Coronary artery (tissue), 2 donors: ENCODE data around the gene ADGRA1.

Experiments used
- DNase-seq: peaks from one replicate; pipeline ENCODE4 v3.0.0-alpha.2; 2017; ENCODE audit warnings: low spot score
- H3K27ac ChIP-seq, 2 donors: fragments of 200-600 bp; sonication (generic); one replicate each; pipeline ENCODE4 v1.5.1; 2016 to 2019
- H3K4me3 ChIP-seq: fragments of 200-600 bp; sonication (generic); 2 replicates; pipeline ENCODE4 v1.5.1; 2016; ENCODE audit warnings: mild to moderate bottlenecking, moderate library complexity
- CTCF ChIP-seq: fragments of 200-600 bp; sonication (generic); IDR thresholded peaks from one replicate; pipeline ENCODE4 v1.5.1; 2019; ENCODE audit warnings: antibody characterized with exemption

The ADGRA1 gene

GRCh38 chr10:133042061-133042460, 45.7 kb upstream of the ADGRA1 start:
- Histone ChIP-seq H3K4me3 (no peak overlapping the region), H3K27ac (no peak overlapping the region)
- no peak for DNase-seq
- TF ChIP-seq CTCF, result no peak

GRCh38 chr10:133042816-133043215, 44.9 kb upstream of the ADGRA1 start:
- H3K27ac ChIP-seq, result no peak overlapping the region
- TF ChIP-seq CTCF, result no peak
- no peak for DNase-seq
- H3K4me3 ChIP-seq, result no peak overlapping the region

GRCh38 chr10:133043541-133044225, 44.0 kb upstream of the ADGRA1 start:
- no peak for TF ChIP-seq CTCF
- no peak overlapping the region for H3K27ac ChIP-seq
- DNase-seq, result no peak
- H3K4me3 ChIP-seq, result no peak overlapping the region

GRCh38 chr10:133044401-133044811, 43.3 kb upstream of the ADGRA1 start:
- H3K27ac ChIP-seq, result no peak overlapping the region
- no peak for TF ChIP-seq CTCF
- DNase-seq, result no peak
- H3K4me3 ChIP-seq, result no peak overlapping the region

- Histone ChIP-seq H3K4me3 (no peak overlapping the region), H3K27ac (no peak overlapping the region)
- no peak for DNase-seq
- TF ChIP-seq CTCF, result no peak
These were observed 42.0 kb upstream of the ADGRA1 start for GRCh38 chr10:133045556-133046389.

- no peak for DNase-seq
- TF ChIP-seq CTCF, result no peak
These were observed 41.3 kb upstream of the ADGRA1 start for GRCh38 chr10:133046390-133046765.

More at GRCh38 chr10:133046390-133046765, 41.3 kb upstream of the ADGRA1 start:
- Histone ChIP-seq H3K4me3 (no peak overlapping the region), H3K27ac (no peak overlapping the region)
